ENCODE data around the gene BICD1.
A peak's percentile ranks its signal among the peaks of the same experiment; 100 is the strongest.
"Not testable (repeated sequence)": the region's sequence is repeated elsewhere in the genome, so short reads cannot be mapped to it uniquely, and the experiment has no call there.

BICD1 gene

GRCh38 chr12:32248441-32249140 is 141.9 kb downstream of the BICD1 start:
- DNase-seq (ENCODE audit: low read depth): no peak

GRCh38 chr12:32249777-32250176 is 143.1 kb downstream of the BICD1 start:
- no peak for DNase-seq (ENCODE audit: low read depth)

GRCh38 chr12:32252199-32253073 is 145.8 kb downstream of the BICD1 start:
- no peak for DNase-seq (ENCODE audit: low read depth)

- DNase-seq (ENCODE audit: low read depth): no peak
These were observed 146.6 kb downstream of the BICD1 start for GRCh38 chr12:32253154-32253790.

- no peak for DNase-seq (ENCODE audit: low read depth)
These were observed 147.8 kb downstream of the BICD1 start for GRCh38 chr12:32254260-32254956.

- DNase-seq (ENCODE audit: low read depth): no peak
These were observed 148.9 kb downstream of the BICD1 start for GRCh38 chr12:32255588-32255987.

GRCh38 chr12:32257695-32258496 is 151.2 kb downstream of the BICD1 start:
- DNase-seq (ENCODE audit: low read depth): no peak

GRCh38 chr12:32260696-32261095 is 154.0 kb downstream of the BICD1 start:
- DNase-seq (ENCODE audit: low read depth): no peak

GRCh38 chr12:32261638-32262037 is 155.0 kb downstream of the BICD1 start:
- DNase-seq (ENCODE audit: low read depth): no peak

- no peak for DNase-seq (ENCODE audit: low read depth)
These were observed 158.3 kb downstream of the BICD1 start for GRCh38 chr12:32264961-32265360.

GRCh38 chr12:32265456-32265855 is 158.8 kb downstream of the BICD1 start:
- no peak for DNase-seq (ENCODE audit: low read depth)

GRCh38 chr12:32265951-32266350 is 159.3 kb downstream of the BICD1 start:
- peak; percentile 27 for DNase-seq (ENCODE audit: low read depth)

- DNase-seq (ENCODE audit: low read depth): no peak
These were observed 160.1 kb downstream of the BICD1 start for GRCh38 chr12:32266756-32267155.

GRCh38 chr12:32270818-32271710 is 164.4 kb downstream of the BICD1 start:
- DNase-seq (ENCODE audit: low read depth): peak; percentile 35

- no peak for DNase-seq (ENCODE audit: low read depth)
These were observed 165.8 kb downstream of the BICD1 start for GRCh38 chr12:32272465-32272864.

- DNase-seq (ENCODE audit: low read depth): peak; percentile 15
These were observed 166.4 kb downstream of the BICD1 start for GRCh38 chr12:32273063-32273522.

- DNase-seq (ENCODE audit: low read depth): no peak
These were observed 167.1 kb downstream of the BICD1 start for GRCh38 chr12:32273712-32274111.

GRCh38 chr12:32274665-32275064 is 168.0 kb downstream of the BICD1 start:
- no peak for DNase-seq (ENCODE audit: low read depth)

- not testable (repeated sequence) for DNase-seq (ENCODE audit: low read depth)
These were observed 168.9 kb downstream of the BICD1 start for GRCh38 chr12:32275520-32275919.

GRCh38 chr12:32277774-32278173 is 171.1 kb downstream of the BICD1 start:
- no peak for DNase-seq (ENCODE audit: low read depth)

All from ELR (cell line).